Ishikawa (cell line): ENCODE measurements around the gene ITGBL1.

Source experiments
- CEBPB ChIP-seq: IDR thresholded peaks from 2 replicates; pipeline ENCODE4 v1.6.1; 2012
- CREB1 ChIP-seq: IDR thresholded peaks from 2 replicates; pipeline ENCODE4 v1.6.1; 2012; ENCODE audit warnings: low read depth
- EGR1 ChIP-seq: IDR thresholded peaks from 2 replicates; pipeline ENCODE4 v1.6.1; 2012
- EP300 ChIP-seq: IDR thresholded peaks from 2 replicates; pipeline ENCODE4 v1.6.1; 2012; ENCODE audit warnings: borderline replicate concordance
- FOXM1 ChIP-seq: IDR thresholded peaks from 2 replicates; pipeline ENCODE4 v1.6.1; 2012; ENCODE audit warnings: low read depth, borderline replicate concordance
- NFIC ChIP-seq: IDR thresholded peaks from 2 replicates; pipeline ENCODE4 v1.6.1; 2012
- RAD21 ChIP-seq: IDR thresholded peaks from 2 replicates; pipeline ENCODE4 v1.6.1; 2012; ENCODE audit warnings: low read depth
- REST ChIP-seq: IDR thresholded peaks from 2 replicates; pipeline ENCODE4 v1.6.1; 2012; ENCODE audit warnings: low read depth, mild to moderate bottlenecking
- TAF1 ChIP-seq: IDR thresholded peaks from 2 replicates; pipeline ENCODE4 v1.6.1; 2012; ENCODE audit warnings: low read depth, mild to moderate bottlenecking
- TCF12 ChIP-seq: IDR thresholded peaks from 2 replicates; pipeline ENCODE4 v1.6.1; 2012; ENCODE audit warnings: low read depth
- TEAD4 ChIP-seq: IDR thresholded peaks from 2 replicates; pipeline ENCODE4 v1.6.1; 2012
- YY1 ChIP-seq: IDR thresholded peaks from 2 replicates; pipeline ENCODE4 v1.6.1; 2012; ENCODE audit warnings: low read depth
- ZBTB7A ChIP-seq: IDR thresholded peaks from 2 replicates; pipeline ENCODE4 v1.6.1; 2012; ENCODE audit warnings: low read depth
- TF ChIP-seq, protein P1 (sequence below): IDR thresholded peaks from 2 replicates; pipeline ENCODE4 v1.6.1; 2012
- TF ChIP-seq, protein P2 (sequence below): IDR thresholded peaks from 2 replicates; pipeline ENCODE4 v1.6.1; 2012

Gene ITGBL1

GRCh38 chr13:101408992-101409656 lies 43.4 kb upstream of the ITGBL1 start:
- TF ChIP-seq CREB1 (no peak), TCF12 (no peak), NFIC (no peak), REST (no peak), EP300 (no peak), RAD21 (no peak), TAF1 (no peak), CEBPB (no peak), ZBTB7A (no peak), EGR1 (no peak), TEAD4 (no peak), FOXM1 (no peak), YY1 (no peak)
- TF ChIP-seq, protein P1, sequence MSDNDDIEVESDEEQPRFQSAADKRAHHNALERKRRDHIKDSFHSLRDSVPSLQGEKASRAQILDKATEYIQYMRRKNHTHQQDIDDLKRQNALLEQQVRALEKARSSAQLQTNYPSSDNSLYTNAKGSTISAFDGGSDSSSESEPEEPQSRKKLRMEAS, result no peak
- TF ChIP-seq, protein P2, sequence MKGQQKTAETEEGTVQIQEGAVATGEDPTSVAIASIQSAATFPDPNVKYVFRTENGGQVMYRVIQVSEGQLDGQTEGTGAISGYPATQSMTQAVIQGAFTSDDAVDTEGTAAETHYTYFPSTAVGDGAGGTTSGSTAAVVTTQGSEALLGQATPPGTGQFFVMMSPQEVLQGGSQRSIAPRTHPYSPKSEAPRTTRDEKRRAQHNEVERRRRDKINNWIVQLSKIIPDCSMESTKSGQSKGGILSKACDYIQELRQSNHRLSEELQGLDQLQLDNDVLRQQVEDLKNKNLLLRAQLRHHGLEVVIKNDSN, result no peak

DNA sequence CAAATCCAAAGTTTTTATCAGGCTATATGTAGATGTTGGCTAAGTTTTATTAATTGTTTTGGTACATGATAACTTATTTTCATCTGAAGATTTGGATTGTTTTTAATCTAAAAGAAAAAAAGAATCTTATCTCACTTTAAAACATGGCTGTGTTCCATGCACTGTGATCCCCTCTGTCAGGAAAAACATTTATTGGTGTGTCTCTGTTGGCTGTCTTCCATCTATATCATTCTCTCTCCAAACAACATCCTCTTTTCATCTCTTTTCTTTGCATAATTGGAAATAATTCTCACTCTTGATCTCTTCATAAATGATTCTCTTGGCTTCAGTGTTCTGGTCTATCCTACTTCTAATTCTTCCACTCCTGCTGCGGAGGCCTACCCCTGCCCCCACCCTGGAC lies 40.4 kb upstream of the ITGBL1 start:
- TF ChIP-seq CEBPB (no peak), TCF12 (no peak), EGR1 (no peak), TAF1 (no peak), CREB1 (no peak), REST (no peak), TEAD4 (no peak), RAD21 (no peak), FOXM1 (no peak), ZBTB7A (no peak), NFIC (no peak), YY1 (no peak), EP300 (no peak)
- TF ChIP-seq, protein P1, result no peak
- TF ChIP-seq, protein P2, result no peak

- no peak for TF ChIP-seq EGR1
- no peak for TF ChIP-seq NFIC
- no peak for TF ChIP-seq CEBPB
- no peak for TF ChIP-seq ZBTB7A
- TF ChIP-seq, protein P1, result no peak
- no peak for TF ChIP-seq RAD21
- TF ChIP-seq TEAD4, result no peak
- TF ChIP-seq, protein P2, result no peak
Measured at GRCh38 chr13:101415358-101416174, 36.9 kb upstream of the ITGBL1 start.

DNA sequence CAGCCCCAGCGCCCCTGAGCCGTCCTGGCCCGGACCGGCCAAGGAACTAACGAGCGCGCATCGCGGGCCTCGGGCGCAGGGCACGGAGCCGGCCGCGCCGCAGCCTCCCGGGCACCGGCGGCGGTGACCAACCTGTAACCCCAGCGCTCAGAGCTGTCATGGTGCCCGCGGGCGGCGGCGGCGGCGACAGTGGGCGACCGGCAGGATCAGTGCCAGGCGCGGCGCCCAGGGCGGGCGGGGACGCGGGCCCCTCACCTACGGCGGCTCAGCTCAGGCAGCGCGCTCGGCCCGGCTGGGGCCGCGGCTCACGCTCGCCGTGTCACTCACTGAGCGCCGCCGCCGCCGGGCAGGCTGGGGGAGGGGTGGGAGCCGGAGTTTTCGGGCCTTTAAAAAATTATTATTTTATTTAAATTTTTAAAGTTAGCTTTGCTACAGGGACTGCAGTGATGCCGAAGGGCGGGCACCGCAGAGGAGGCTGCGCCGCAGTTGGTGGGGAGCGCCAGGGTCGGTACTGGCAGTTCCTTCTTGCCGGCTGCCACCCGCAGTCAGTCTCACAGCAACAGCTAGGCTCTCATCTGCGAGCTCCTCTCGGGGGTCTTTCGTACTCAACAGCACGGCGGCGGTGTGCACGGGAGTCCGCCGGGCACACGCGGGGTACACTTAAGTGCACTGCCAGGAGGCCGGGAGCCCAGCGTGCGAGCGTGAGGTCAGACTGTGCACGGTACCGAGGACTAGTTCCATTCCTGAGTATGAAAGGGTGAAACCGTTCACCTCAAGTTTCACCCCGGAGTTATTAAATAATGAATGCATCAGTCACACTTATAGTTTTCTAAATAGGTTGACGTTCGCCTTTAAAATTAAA lies 36.1 kb upstream of the ITGBL1 start, which contains the start of gene NALCN:
NALCN (minus strand) TSS at position 328 of the 862 bp plus-strand sequence. CDS start 17,382 bp downstream, outside the sequence.
- TF ChIP-seq, protein P1, result no peak
- TF ChIP-seq YY1 (no peak), EP300 (no peak), REST (no peak), CREB1 (no peak), CEBPB (no peak), NFIC (no peak), TAF1 (no peak), RAD21 (no peak), FOXM1 (no peak), TCF12 (no peak)
- TF ChIP-seq, protein P2, result no peak
